Endodermal cell (in vitro differentiated cells): ENCODE results near the gene MLLT3. TPM values are rescaled to one million over a fixed set of nuclear protein-coding genes. Genes with fewer than 3 reads are reported as not detected.

ENCODE experiments used
- DNase-seq: peaks from one replicate; pipeline ENCODE4 v3.0.0-alpha.2; 2017
- H3K27ac ChIP-seq: 2 replicates; pipeline ENCODE4 v1.5.1; 2013; ENCODE audit warnings: mild to moderate bottlenecking, low read depth, low read length, moderate library complexity
- H3K27me3 ChIP-seq: 2 replicates; pipeline ENCODE4 v1.6.1; 2013; ENCODE audit warnings: mild to moderate bottlenecking, low read length, moderate library complexity; ENCODE audit not compliant: insufficient read depth, control insufficient read depth, poor library complexity, severe bottlenecking
- H3K36me3 ChIP-seq: 2 replicates; pipeline ENCODE4 v1.7.0; 2013; ENCODE audit warnings: mild to moderate bottlenecking, low read length, moderate library complexity; ENCODE audit not compliant: control insufficient read depth, insufficient read depth
- H3K4me1 ChIP-seq: one replicate; pipeline ENCODE4 v1.7.0; 2013; ENCODE audit warnings: low read length; ENCODE audit not compliant: control insufficient read depth, insufficient read depth
- H3K4me3 ChIP-seq: 2 replicates; pipeline ENCODE4 v1.5.1; 2013; ENCODE audit warnings: mild to moderate bottlenecking, low read length, moderate library complexity
- H3K9ac ChIP-seq: 2 replicates; pipeline ENCODE4 v1.6.1; 2013; ENCODE audit warnings: mild to moderate bottlenecking, low read length, moderate library complexity; ENCODE audit not compliant: poor library complexity, severe bottlenecking; ENCODE audit errors: extremely low read depth
- H3K9me3 ChIP-seq: 2 replicates; pipeline ENCODE4 v1.6.1; 2013; ENCODE audit warnings: mild to moderate bottlenecking, low read length, moderate library complexity; ENCODE audit not compliant: control insufficient read depth
- H3K27ac Mint-ChIP-seq: 2 replicates; pipeline ENCODE4 v1.8.0; 2020; ENCODE audit warnings: mixed read lengths
- H3K27me3 Mint-ChIP-seq: 2 replicates; pipeline ENCODE4 v1.8.0; 2021; ENCODE audit warnings: mild to moderate bottlenecking, mixed read lengths; ENCODE audit not compliant: insufficient read depth
- H3K36me3 Mint-ChIP-seq: 2 replicates; pipeline ENCODE4 v1.8.0; 2020; ENCODE audit warnings: low read depth, mixed read lengths
- H3K4me1 Mint-ChIP-seq: 2 replicates; pipeline ENCODE4 v1.8.0; 2020; ENCODE audit warnings: mixed read lengths
- H3K4me3 Mint-ChIP-seq: 2 replicates; pipeline ENCODE4 v1.8.0; 2020; ENCODE audit warnings: mild to moderate bottlenecking, moderate library complexity, mixed read lengths
- H3K9me3 Mint-ChIP-seq: 2 replicates; pipeline ENCODE4 v1.8.0; 2020; ENCODE audit warnings: mild to moderate bottlenecking, mixed read lengths
- WGBS, 2 experiments: methylation state at CpG; one replicate each; pipeline versions ENCODE4 v1.1.5 to v1.1.7; 2013; ENCODE audit warnings: missing lambda C conversion rate in 2 of 2, mixed read lengths in 1 of 2; ENCODE audit not compliant: insufficient coverage in 1 of 2, insufficient read length in 1 of 2; 5-methylcytosine and 5-hydroxymethylcytosine counted together
- total RNA-seq, 2 donors: library from RNA; stranded (reverse); fragmentation: NEBNext Ultra II Directional in 1 of 2; extraction: Animal tissue kit (Norgen Biotek cat#: 25700) in 1 of 2; gene quantifications; 2 replicates in 1 of 2; 3 replicates in 1 of 2; pipeline ENCODE4 v1.2.1, GENCODE V29; 2021
- TF ChIP-seq, protein P1 (sequence below): fragments of 200-600 bp; sonication (generic); conservative IDR thresholded peaks from 2 replicates; pipeline ENCODE4 v1.5.0; 2021; ENCODE audit warnings: antibody characterized with exemption, mild to moderate bottlenecking

The MLLT3 gene
- total RNA-seq, 2 donors from 2014 or later = 5.5 to 12.2 TPM

GRCh38 chr9:20315677-20316076, 306.6 kb downstream of the MLLT3 start:
- Mint-ChIP-seq H3K36me3 (no peaks in the 10 kb centered on the region), H3K4me3 (no peak overlapping the region), H3K9me3 (no peaks in the 10 kb centered on the region), H3K4me1 (peaks cover 16% of the 10 kb centered on the region), H3K27me3 (no peaks in the 10 kb centered on the region), H3K27ac (no peak overlapping the region)
- Histone ChIP-seq H3K9me3 (peaks cover 9% of the 10 kb centered on the region), H3K27ac (no peak overlapping the region), H3K9ac (no peak overlapping the region), H3K27me3 (no peaks in the 10 kb centered on the region), H3K36me3 (no peaks in the 10 kb centered on the region), H3K4me1 (peaks cover 10% of the 10 kb centered on the region), H3K4me3 (no peak overlapping the region)
- DNase-seq = no peak
- TF ChIP-seq, protein P1, sequence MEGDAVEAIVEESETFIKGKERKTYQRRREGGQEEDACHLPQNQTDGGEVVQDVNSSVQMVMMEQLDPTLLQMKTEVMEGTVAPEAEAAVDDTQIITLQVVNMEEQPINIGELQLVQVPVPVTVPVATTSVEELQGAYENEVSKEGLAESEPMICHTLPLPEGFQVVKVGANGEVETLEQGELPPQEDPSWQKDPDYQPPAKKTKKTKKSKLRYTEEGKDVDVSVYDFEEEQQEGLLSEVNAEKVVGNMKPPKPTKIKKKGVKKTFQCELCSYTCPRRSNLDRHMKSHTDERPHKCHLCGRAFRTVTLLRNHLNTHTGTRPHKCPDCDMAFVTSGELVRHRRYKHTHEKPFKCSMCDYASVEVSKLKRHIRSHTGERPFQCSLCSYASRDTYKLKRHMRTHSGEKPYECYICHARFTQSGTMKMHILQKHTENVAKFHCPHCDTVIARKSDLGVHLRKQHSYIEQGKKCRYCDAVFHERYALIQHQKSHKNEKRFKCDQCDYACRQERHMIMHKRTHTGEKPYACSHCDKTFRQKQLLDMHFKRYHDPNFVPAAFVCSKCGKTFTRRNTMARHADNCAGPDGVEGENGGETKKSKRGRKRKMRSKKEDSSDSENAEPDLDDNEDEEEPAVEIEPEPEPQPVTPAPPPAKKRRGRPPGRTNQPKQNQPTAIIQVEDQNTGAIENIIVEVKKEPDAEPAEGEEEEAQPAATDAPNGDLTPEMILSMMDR = no peak
- WGBS, 2 experiments = 95 to 100% methylated on average over 1 to 2 of the region's 2 CpGs

- H3K27me3 ChIP-seq = no peaks in the 10 kb centered on the region
- WGBS, 2 experiments = 95% methylated on average over 3 of the region's 3 CpGs; no CpG with 5 or more reads in 1 of the 2 experiments
- no peak overlapping the region for H3K4me3 Mint-ChIP-seq
- H3K9me3 ChIP-seq = peaks cover 9% of the 10 kb centered on the region
- no peaks in the 10 kb centered on the region for H3K36me3 ChIP-seq
- H3K4me1 ChIP-seq = peaks cover 10% of the 10 kb centered on the region
- no peaks in the 10 kb centered on the region for H3K9me3 Mint-ChIP-seq
- no peak overlapping the region for H3K27ac Mint-ChIP-seq
- H3K27me3 Mint-ChIP-seq = no peaks in the 10 kb centered on the region
- TF ChIP-seq, protein P1 = no peak
- H3K9ac ChIP-seq = no peak overlapping the region
- peaks cover 16% of the 10 kb centered on the region for H3K4me1 Mint-ChIP-seq
- no peak for DNase-seq
- no peaks in the 10 kb centered on the region for H3K36me3 Mint-ChIP-seq
- H3K27ac ChIP-seq = no peak overlapping the region
- no peak overlapping the region for H3K4me3 ChIP-seq
These were observed 307.3 kb downstream of the MLLT3 start for GRCh38 chr9:20314981-20315380.

GRCh38 chr9:20313415-20313814, 308.9 kb downstream of the MLLT3 start:
- Histone ChIP-seq H3K36me3 (no peaks in the 10 kb centered on the region), H3K4me3 (no peak overlapping the region), H3K4me1 (peaks cover 7% of the 10 kb centered on the region), H3K27ac (no peak overlapping the region), H3K9me3 (peaks cover 9% of the 10 kb centered on the region), H3K9ac (no peak overlapping the region), H3K27me3 (no peaks in the 10 kb centered on the region)
- H3K36me3 Mint-ChIP-seq = no peaks in the 10 kb centered on the region
- no peak overlapping the region for H3K27ac Mint-ChIP-seq
- peaks cover 19% of the 10 kb centered on the region for H3K4me1 Mint-ChIP-seq
- 100% methylated on average over 1 of the region's 1 CpG; no CpG with 5 or more reads in 1 of the 2 experiments for WGBS, 2 experiments
- DNase-seq = no peak
- TF ChIP-seq, protein P1 = no peak
- H3K4me3 Mint-ChIP-seq = no peak overlapping the region
- no peaks in the 10 kb centered on the region for H3K27me3 Mint-ChIP-seq
- H3K9me3 Mint-ChIP-seq = no peaks in the 10 kb centered on the region
